HS-27A (cell line): ENCODE measurements around the gene VASH2.

Experiments
- DNase-seq: peaks from one replicate; pipeline ENCODE4 v3.0.0-alpha.2; 2012; ENCODE audit warnings: low read depth, missing footprints

Gene VASH2

GRCh38 chr1:212930986-212931678 lies 19.2 kb upstream of the VASH2 start:
- no peak for DNase-seq

GRCh38 chr1:212933815-212934471 lies 16.4 kb upstream of the VASH2 start:
- no peak for DNase-seq

DNA sequence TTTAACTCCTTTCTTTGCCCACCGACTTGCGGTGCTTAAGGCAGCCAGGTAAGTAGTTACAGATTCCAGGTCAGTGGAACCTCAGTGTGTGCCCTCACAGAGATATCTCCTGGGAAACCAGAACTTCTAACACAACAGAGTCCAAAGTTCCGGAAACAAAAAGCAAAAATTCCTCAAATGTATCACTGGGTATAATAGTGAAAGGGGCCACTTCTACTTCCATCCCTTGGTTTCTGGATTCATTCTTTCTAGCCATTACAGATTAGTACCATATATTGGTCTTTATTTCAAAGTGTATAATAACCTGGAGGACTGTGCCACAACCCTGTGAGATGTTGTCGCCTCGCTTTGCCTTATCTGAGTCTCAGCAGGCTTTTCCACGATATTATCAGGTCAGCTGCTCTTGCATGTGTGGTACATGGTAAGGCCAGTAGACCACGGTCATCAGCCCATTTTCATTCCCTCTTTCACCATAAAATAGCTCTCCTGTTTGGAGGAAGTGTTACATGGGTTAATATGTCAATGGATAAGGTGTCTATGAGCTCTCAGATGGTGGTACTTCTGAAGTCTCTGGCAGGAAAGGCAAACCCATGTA lies 14.9 kb upstream of the VASH2 start:
- DNase-seq = no peak

GRCh38 chr1:212937034-212937433 lies 13.3 kb upstream of the VASH2 start:
- DNase-seq = no peak

- no peak for DNase-seq
These were observed 11.5 kb upstream of the VASH2 start for GRCh38 chr1:212938846-212939245.

DNA sequence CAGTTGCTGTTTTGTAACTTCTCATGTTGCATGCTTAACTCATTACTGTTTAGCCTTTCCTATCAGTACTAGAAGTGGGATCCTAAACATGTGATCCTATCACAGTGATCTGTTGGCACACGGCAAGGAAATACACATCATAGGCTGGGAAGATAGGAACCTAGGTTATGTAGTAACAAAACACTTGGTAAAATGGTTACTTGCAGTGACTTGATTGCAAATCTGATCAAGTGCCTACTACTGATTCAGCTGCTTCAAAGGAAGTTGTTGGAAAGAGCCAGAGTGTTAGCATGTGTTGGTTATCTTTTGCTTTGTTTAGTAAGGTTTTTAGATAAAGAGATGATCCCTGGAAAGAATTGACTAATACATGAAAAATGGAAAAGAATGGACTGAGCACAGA lies 8.9 kb upstream of the VASH2 start:
- no peak for DNase-seq

GRCh38 chr1:212942679-212943392 lies 7.5 kb upstream of the VASH2 start:
- no peak for DNase-seq

DNA sequence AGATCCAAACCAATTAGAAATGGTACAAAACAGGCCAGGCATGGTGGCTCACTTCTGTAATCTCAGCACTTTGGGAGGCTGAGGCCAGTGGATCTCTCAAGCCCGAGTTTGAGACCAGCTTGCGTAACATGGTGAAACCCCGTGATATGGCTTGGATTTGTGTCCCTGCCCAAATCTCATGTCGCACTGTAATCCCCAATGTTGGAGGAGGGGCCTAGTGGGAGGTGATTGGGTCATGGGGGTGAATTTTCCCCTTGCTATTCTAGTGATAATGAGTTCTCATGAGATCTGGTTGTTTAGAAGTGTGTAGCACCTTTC lies 7.0 kb upstream of the VASH2 start:
- DNase-seq = no peak

DNA sequence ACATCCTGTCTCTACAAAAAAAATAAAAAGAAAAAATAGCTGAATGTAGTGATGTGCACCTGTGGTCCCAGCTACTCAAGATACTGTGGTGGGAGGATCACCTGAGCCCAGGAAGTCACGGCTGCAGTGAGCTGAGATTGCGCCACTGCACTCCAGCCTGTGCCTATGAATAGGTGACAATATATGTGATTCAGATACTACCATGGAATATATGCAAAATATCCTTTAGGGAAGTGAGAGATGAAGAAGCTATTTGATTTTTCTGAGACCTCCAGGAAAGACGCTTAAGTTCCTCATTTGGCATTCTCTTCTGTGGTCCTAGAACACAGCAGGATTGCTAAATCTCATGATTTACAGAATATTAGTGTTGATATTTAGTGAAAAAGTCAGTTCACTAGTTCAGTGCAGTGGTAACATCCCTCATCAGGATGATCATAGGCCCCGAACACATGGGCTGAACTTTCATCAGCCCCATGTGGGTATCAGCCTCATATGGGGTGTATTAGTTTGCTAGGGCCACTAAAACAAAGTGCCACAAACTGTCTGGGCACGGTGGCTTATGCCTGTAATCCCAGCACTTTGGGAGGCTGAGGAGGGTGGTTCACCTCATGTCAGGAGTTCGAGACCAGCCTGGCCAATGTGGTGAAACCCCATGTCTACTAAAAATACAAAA lies 6.0 kb upstream of the VASH2 start:
- DNase-seq = no peak

DNA sequence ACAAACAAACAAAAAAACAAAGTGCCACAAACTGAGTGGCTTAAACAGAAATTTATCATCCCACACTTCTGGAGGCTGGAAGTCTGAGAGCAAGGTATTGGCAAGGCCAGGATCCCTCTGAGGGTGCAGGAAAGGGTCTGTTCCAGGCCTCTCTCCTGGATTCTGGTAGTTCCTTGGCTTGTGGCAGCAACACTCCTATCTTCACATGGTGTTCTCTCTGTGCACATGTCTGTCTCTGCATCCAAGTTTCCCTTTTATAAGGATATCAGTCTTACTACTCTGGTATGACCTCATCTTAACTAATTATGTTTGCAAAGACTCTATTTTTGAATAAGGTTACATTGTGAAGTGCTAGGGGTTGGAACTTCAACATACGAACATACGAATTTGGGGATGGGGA lies 5.3 kb upstream of the VASH2 start:
- no peak for DNase-seq

- no peak for DNase-seq
These were observed 4.7 kb upstream of the VASH2 start for GRCh38 chr1:212945463-212946160.

- no peak for DNase-seq
These were observed 3.5 kb upstream of the VASH2 start for GRCh38 chr1:212946872-212947271.

GRCh38 chr1:212949771-212950170 lies 570 bp upstream of the VASH2 start:
- no peak for DNase-seq

DNA sequence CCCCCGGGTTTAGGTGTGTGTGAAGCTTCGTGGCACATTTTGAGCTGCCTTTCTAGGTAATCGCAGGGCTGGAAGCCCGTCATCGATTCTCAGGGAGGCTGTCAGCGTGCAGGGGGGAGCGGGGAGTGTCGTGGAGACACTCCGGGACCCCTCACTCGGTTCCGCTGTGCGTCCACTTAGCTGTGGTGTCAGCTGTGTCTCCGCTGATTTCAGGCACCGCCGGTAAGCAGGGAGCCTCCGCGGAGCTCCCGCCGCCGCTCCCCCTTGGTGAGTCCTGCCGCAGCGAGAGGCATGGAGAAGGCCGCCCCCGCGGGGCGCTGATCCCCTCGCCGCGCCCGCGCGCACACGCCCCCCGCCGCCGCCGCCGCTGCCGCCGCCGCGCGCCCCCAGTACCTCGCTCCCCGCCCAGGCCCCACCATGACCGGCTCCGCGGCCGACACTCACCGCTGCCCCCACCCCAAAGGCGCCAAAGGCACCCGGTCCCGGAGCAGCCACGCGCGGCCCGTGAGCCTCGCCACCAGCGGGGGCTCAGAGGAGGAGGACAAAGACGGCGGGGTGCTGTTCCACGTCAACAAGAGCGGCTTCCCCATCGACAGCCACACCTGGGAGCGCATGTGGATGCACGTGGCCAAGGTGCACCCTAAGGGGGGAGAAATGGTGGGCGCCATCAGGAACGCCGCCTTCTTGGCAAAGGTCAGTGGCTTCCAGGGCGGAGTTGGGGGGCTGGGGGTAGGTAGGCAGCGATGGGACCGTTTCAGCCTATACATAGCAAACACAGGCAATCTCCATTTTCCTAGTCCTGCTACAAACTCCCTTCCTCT lies 995 bp downstream of the VASH2 start:
- DNase-seq = no peak

- DNase-seq = no peak
These were observed 1.8 kb downstream of the VASH2 start for GRCh38 chr1:212951947-212952640.

GRCh38 chr1:212952641-212952976 lies 2.3 kb downstream of the VASH2 start:
- DNase-seq = no peak

DNA sequence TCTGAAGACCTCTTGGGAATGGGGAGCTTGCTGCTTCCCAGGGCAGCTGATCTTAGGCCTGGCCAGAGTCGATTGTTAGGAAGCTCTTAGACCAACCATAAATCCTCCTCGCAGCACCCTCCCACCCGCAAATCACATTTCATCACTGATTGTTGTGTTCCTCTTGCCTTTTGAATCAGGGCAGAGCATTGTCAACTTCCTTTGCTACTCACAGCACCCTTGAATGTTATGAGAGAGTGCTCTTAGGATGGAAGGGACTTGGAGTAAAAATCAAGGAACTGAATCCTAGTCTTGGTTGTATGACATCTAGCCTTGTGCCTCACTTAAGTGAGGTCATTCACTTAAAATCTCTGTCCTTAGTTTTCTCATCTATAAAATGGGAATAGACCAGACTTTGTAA lies 3.0 kb downstream of the VASH2 start:
- no peak for DNase-seq

- DNase-seq = no peak
These were observed 4.2 kb downstream of the VASH2 start for GRCh38 chr1:212954514-212954913.

DNA sequence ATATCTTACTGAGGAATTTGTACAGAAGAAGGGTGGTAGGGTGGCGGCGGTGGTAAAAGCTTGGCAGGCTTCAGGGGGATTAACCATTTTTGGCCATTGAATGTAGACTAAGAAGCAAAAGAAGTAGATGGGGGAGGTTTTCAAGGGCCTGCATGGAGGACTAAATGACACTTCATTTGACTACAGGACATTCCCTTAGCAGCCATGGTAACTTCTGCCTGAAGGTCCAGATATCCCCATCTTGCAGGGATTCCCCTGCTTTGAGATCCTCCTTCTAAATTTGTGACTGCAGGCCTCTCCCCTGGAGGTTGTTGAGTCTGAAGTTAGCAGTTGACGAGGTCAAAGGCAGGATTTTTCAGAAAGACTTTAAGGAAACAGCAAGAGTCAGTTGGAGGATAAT lies 4.8 kb downstream of the VASH2 start:
- DNase-seq = no peak

GRCh38 chr1:212955961-212956620 lies 5.8 kb downstream of the VASH2 start:
- no peak for DNase-seq
